ENCODE results near the gene PSMC5.
"Not testable (repeated sequence)": the region's sequence is repeated elsewhere in the genome, so short reads cannot be mapped to it uniquely, and the experiment has no call there.

Gene PSMC5

GRCh38 chr17:63827002-63827800, at the start of gene PSMC5, which contains the start of gene FTSJ3:
TSS of gene PSMC5 (plus strand) at chr17:63827431. CDS start at chr17:63827491, 60 bp downstream.
TSS of gene FTSJ3 (minus strand) at chr17:63827663. CDS start at chr17:63826902, 761 bp downstream.
- H3K4me1 ChIP-seq (ENCODE audit: control insufficient read depth, insufficient read depth, low read length): no peaks in the 10 kb centered on the region
- no peaks in the 10 kb centered on the region for H3K9me3 ChIP-seq (ENCODE audit: control insufficient read depth, insufficient read depth, low read depth, low read length)

GRCh38 chr17:63780507-63780906, 46.7 kb upstream of the PSMC5 start:
- H3K9ac ChIP-seq (ENCODE audit: low read length): no peak overlapping the region
- no peak overlapping the region for H3K4me3 ChIP-seq (ENCODE audit: low read depth, low read length)
- H3K4me1 ChIP-seq (ENCODE audit: control insufficient read depth, insufficient read depth, low read length): 0 out of 2 replicates have a peak, but pooled peaks cover 8% of the 10 kb centered on the region
- no peaks in the 10 kb centered on the region for H3K9me3 ChIP-seq (ENCODE audit: control insufficient read depth, insufficient read depth, low read depth, low read length)
- peaks cover 73% of the 10 kb centered on the region for H3K36me3 ChIP-seq (ENCODE audit: control insufficient read depth, insufficient read depth, low read length)
- no peaks in the 10 kb centered on the region for H3K27me3 ChIP-seq (ENCODE audit: control insufficient read depth, insufficient read depth, low read length)
- no peak overlapping the region for H3K27ac ChIP-seq (ENCODE audit: low read depth, low read length)

More at GRCh38 chr17:63827002-63827800, at the start of gene PSMC5, which contains the start of gene FTSJ3:
- Histone ChIP-seq H3K4me3 (ENCODE audit: low read depth, low read length) (peak within 1 kb of the TSS; percentile 86), H3K27me3 (ENCODE audit: control insufficient read depth, insufficient read depth, low read length) (no peaks in the 10 kb centered on the region), H3K36me3 (ENCODE audit: control insufficient read depth, insufficient read depth, low read length) (peaks cover 78% of the 10 kb centered on the region), H3K9ac (ENCODE audit: low read length) (peak within 1 kb of the TSS; percentile 95), H3K27ac (ENCODE audit: low read depth, low read length) (peak within 1 kb of the TSS; percentile 97)

GRCh38 chr17:63780928-63781327, 46.3 kb upstream of the PSMC5 start:
- H3K27ac ChIP-seq (ENCODE audit: low read depth, low read length): no peak overlapping the region
- no peak overlapping the region for H3K4me3 ChIP-seq (ENCODE audit: low read depth, low read length)
- no peak overlapping the region for H3K9ac ChIP-seq (ENCODE audit: low read length)
- H3K27me3 ChIP-seq (ENCODE audit: control insufficient read depth, insufficient read depth, low read length): no peaks in the 10 kb centered on the region
- 0 out of 2 replicates have a peak, but pooled peaks cover 4% of the 10 kb centered on the region for H3K4me1 ChIP-seq (ENCODE audit: control insufficient read depth, insufficient read depth, low read length)
- H3K36me3 ChIP-seq (ENCODE audit: control insufficient read depth, insufficient read depth, low read length): peaks cover 76% of the 10 kb centered on the region
- H3K9me3 ChIP-seq (ENCODE audit: control insufficient read depth, insufficient read depth, low read depth, low read length): no peaks in the 10 kb centered on the region

- no peaks in the 10 kb centered on the region for H3K9me3 ChIP-seq (ENCODE audit: control insufficient read depth, insufficient read depth, low read depth, low read length)
- H3K36me3 ChIP-seq (ENCODE audit: control insufficient read depth, insufficient read depth, low read length): peaks cover 76% of the 10 kb centered on the region
- H3K4me1 ChIP-seq (ENCODE audit: control insufficient read depth, insufficient read depth, low read length): no peaks in the 10 kb centered on the region
- H3K27me3 ChIP-seq (ENCODE audit: control insufficient read depth, insufficient read depth, low read length): no peaks in the 10 kb centered on the region
- no peak overlapping the region for H3K4me3 ChIP-seq (ENCODE audit: low read depth, low read length)
- no peak overlapping the region for H3K27ac ChIP-seq (ENCODE audit: low read depth, low read length)
- no peak overlapping the region for H3K9ac ChIP-seq (ENCODE audit: low read length)
Measured at GRCh38 chr17:63783522-63783921, 43.7 kb upstream of the PSMC5 start.

GRCh38 chr17:63785556-63785955, 41.7 kb upstream of the PSMC5 start:
- Histone ChIP-seq H3K9ac (ENCODE audit: low read length) (no peak overlapping the region), H3K4me1 (ENCODE audit: control insufficient read depth, insufficient read depth, low read length) (no peaks in the 10 kb centered on the region), H3K27ac (ENCODE audit: low read depth, low read length) (no peak overlapping the region), H3K36me3 (ENCODE audit: control insufficient read depth, insufficient read depth, low read length) (peaks cover 80% of the 10 kb centered on the region), H3K27me3 (ENCODE audit: control insufficient read depth, insufficient read depth, low read length) (no peaks in the 10 kb centered on the region), H3K9me3 (ENCODE audit: control insufficient read depth, insufficient read depth, low read depth, low read length) (no peaks in the 10 kb centered on the region), H3K4me3 (ENCODE audit: low read depth, low read length) (no peak overlapping the region)

GRCh38 chr17:63786117-63786516, 41.1 kb upstream of the PSMC5 start:
- no peaks in the 10 kb centered on the region for H3K9me3 ChIP-seq (ENCODE audit: control insufficient read depth, insufficient read depth, low read depth, low read length)
- H3K4me1 ChIP-seq (ENCODE audit: control insufficient read depth, insufficient read depth, low read length): no peaks in the 10 kb centered on the region
- H3K4me3 ChIP-seq (ENCODE audit: low read depth, low read length): no peak overlapping the region
- H3K27me3 ChIP-seq (ENCODE audit: control insufficient read depth, insufficient read depth, low read length): no peaks in the 10 kb centered on the region
- H3K9ac ChIP-seq (ENCODE audit: low read length): no peak overlapping the region
- peaks cover 80% of the 10 kb centered on the region for H3K36me3 ChIP-seq (ENCODE audit: control insufficient read depth, insufficient read depth, low read length)
- no peak overlapping the region for H3K27ac ChIP-seq (ENCODE audit: low read depth, low read length)

- Histone ChIP-seq H3K27ac (ENCODE audit: low read depth, low read length) (no peak overlapping the region), H3K27me3 (ENCODE audit: control insufficient read depth, insufficient read depth, low read length) (no peaks in the 10 kb centered on the region), H3K9me3 (ENCODE audit: control insufficient read depth, insufficient read depth, low read depth, low read length) (no peaks in the 10 kb centered on the region), H3K4me1 (ENCODE audit: control insufficient read depth, insufficient read depth, low read length) (no peaks in the 10 kb centered on the region), H3K9ac (ENCODE audit: low read length) (no peak overlapping the region), H3K4me3 (ENCODE audit: low read depth, low read length) (no peak overlapping the region), H3K36me3 (ENCODE audit: control insufficient read depth, insufficient read depth, low read length) (peaks cover 88% of the 10 kb centered on the region)
Measured at GRCh38 chr17:63786971-63787711, 40.1 kb upstream of the PSMC5 start.

- H3K27ac ChIP-seq (ENCODE audit: low read depth, low read length): no peak overlapping the region
- no peak overlapping the region for H3K9ac ChIP-seq (ENCODE audit: low read length)
- peaks cover 94% of the 10 kb centered on the region for H3K36me3 ChIP-seq (ENCODE audit: control insufficient read depth, insufficient read depth, low read length)
- no peaks in the 10 kb centered on the region for H3K9me3 ChIP-seq (ENCODE audit: control insufficient read depth, insufficient read depth, low read depth, low read length)
- H3K27me3 ChIP-seq (ENCODE audit: control insufficient read depth, insufficient read depth, low read length): no peaks in the 10 kb centered on the region
- H3K4me1 ChIP-seq (ENCODE audit: control insufficient read depth, insufficient read depth, low read length): no peaks in the 10 kb centered on the region
- no peak overlapping the region for H3K4me3 ChIP-seq (ENCODE audit: low read depth, low read length)
Measured at GRCh38 chr17:63790057-63790456, 37.2 kb upstream of the PSMC5 start.

- Histone ChIP-seq H3K27ac (ENCODE audit: low read depth, low read length) (no peak overlapping the region), H3K27me3 (ENCODE audit: control insufficient read depth, insufficient read depth, low read length) (no peaks in the 10 kb centered on the region), H3K9ac (ENCODE audit: low read length) (no peak overlapping the region), H3K36me3 (ENCODE audit: control insufficient read depth, insufficient read depth, low read length) (peaks cover 97% of the 10 kb centered on the region), H3K4me1 (ENCODE audit: control insufficient read depth, insufficient read depth, low read length) (no peaks in the 10 kb centered on the region), H3K9me3 (ENCODE audit: control insufficient read depth, insufficient read depth, low read depth, low read length) (no peaks in the 10 kb centered on the region), H3K4me3 (ENCODE audit: low read depth, low read length) (no peak overlapping the region)
Measured at GRCh38 chr17:63792055-63792729, 35.0 kb upstream of the PSMC5 start.

- H3K4me3 ChIP-seq (ENCODE audit: low read depth, low read length); H3K9me3 ChIP-seq (ENCODE audit: control insufficient read depth, insufficient read depth, low read depth, low read length); H3K9ac ChIP-seq (ENCODE audit: low read length); H3K27ac ChIP-seq (ENCODE audit: low read depth, low read length); H3K4me1 ChIP-seq (ENCODE audit: control insufficient read depth, insufficient read depth, low read length); H3K27me3 ChIP-seq (ENCODE audit: control insufficient read depth, insufficient read depth, low read length): not testable (repeated sequence)
- peaks cover 99% of the 10 kb centered on the region for H3K36me3 ChIP-seq (ENCODE audit: control insufficient read depth, insufficient read depth, low read length)
Measured at GRCh38 chr17:63796375-63796774, 30.9 kb upstream of the PSMC5 start.
